Measurements from ENCODE around the gene TSPAN31.

- TF ChIP-seq, protein P1, sequence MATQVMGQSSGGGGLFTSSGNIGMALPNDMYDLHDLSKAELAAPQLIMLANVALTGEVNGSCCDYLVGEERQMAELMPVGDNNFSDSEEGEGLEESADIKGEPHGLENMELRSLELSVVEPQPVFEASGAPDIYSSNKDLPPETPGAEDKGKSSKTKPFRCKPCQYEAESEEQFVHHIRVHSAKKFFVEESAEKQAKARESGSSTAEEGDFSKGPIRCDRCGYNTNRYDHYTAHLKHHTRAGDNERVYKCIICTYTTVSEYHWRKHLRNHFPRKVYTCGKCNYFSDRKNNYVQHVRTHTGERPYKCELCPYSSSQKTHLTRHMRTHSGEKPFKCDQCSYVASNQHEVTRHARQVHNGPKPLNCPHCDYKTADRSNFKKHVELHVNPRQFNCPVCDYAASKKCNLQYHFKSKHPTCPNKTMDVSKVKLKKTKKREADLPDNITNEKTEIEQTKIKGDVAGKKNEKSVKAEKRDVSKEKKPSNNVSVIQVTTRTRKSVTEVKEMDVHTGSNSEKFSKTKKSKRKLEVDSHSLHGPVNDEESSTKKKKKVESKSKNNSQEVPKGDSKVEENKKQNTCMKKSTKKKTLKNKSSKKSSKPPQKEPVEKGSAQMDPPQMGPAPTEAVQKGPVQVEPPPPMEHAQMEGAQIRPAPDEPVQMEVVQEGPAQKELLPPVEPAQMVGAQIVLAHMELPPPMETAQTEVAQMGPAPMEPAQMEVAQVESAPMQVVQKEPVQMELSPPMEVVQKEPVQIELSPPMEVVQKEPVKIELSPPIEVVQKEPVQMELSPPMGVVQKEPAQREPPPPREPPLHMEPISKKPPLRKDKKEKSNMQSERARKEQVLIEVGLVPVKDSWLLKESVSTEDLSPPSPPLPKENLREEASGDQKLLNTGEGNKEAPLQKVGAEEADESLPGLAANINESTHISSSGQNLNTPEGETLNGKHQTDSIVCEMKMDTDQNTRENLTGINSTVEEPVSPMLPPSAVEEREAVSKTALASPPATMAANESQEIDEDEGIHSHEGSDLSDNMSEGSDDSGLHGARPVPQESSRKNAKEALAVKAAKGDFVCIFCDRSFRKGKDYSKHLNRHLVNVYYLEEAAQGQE (IDR thresholded peaks at IDR 0.05; ENCODE audit: insufficient read depth in 1 of 2, low read depth in 2 of 2, low read length in 2 of 2): no peak
- TF ChIP-seq POLR2AphosphoS5 (IDR thresholded peaks at IDR 0.05; ENCODE audit: low read depth, low read length) (no peak), TAF1 (IDR thresholded peaks at IDR 0.05; ENCODE audit: borderline replicate concordance, insufficient read depth, low read length) (no peak), SIN3A (IDR thresholded peaks at IDR 0.05; ENCODE audit: borderline replicate concordance, insufficient read depth, low read length) (no peak)
Observed at GRCh38 chr12:57796996-57797395, 52.2 kb downstream of the TSPAN31 start.
